Measurements from ENCODE around the gene DHX30.
A peak's percentile ranks its signal among the peaks of the same experiment; 100 is the strongest.

DHX30 gene

DNA sequence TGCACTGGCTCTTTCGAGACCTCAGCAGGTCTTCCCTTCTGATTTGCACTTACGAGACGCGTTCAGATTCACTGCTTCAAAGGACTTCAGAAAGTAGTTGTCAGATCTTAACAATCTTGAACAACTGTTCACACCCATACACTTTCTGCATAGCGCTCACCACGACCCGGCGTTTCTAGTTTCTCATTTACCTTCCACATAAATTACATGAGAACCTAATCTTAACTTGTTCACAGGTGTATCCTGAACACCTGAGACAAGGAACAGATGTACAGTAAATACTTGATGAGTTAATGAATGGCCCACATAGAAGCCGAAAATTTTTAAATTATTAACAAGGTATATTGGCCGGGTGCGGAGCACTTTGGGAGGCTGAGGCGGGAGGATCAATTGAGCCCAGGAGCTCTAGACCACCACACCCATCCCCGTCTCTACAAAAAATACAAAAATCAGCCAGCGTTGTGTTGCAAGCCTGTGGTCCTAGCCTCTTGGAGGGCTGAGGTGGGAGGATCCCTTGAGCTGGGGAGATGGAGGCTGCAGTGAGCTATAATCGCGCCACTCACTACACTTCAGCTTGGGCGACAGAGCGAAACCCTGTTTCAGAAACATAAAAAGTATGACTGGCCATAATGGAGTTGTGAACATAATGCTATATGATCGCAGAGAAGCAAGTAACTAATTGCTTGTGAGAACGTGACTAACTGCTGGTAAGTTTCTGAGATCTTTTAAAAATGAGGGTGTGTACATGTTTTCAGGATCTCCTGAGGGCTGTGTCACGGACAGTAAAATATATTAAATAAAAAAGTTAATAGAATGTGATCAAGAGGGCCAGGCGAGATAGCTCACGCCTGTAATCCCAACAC lies 20.3 kb upstream of the DHX30 start:
- Histone ChIP-seq H3K27ac (peak overlapping the region; percentile 88), H3K36me3 (no peaks in the 10 kb centered on the region), H3K9me3 (no peaks in the 10 kb centered on the region), H3K27me3 (no peaks in the 10 kb centered on the region), H3K4me1 (ENCODE audit: control insufficient read depth in 1 of 2, insufficient read depth in 1 of 2, low read depth in 1 of 2, low read length in 1 of 2) (peaks cover 27 to 30% of the 10 kb centered on the region in 2 experiments), H3K4me3 (ENCODE audit: low read depth in 1 of 2, low read length in 1 of 2) (peak overlapping the region; percentile 73 to 93)
- TF ChIP-seq, protein P1, sequence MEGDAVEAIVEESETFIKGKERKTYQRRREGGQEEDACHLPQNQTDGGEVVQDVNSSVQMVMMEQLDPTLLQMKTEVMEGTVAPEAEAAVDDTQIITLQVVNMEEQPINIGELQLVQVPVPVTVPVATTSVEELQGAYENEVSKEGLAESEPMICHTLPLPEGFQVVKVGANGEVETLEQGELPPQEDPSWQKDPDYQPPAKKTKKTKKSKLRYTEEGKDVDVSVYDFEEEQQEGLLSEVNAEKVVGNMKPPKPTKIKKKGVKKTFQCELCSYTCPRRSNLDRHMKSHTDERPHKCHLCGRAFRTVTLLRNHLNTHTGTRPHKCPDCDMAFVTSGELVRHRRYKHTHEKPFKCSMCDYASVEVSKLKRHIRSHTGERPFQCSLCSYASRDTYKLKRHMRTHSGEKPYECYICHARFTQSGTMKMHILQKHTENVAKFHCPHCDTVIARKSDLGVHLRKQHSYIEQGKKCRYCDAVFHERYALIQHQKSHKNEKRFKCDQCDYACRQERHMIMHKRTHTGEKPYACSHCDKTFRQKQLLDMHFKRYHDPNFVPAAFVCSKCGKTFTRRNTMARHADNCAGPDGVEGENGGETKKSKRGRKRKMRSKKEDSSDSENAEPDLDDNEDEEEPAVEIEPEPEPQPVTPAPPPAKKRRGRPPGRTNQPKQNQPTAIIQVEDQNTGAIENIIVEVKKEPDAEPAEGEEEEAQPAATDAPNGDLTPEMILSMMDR (IDR thresholded peaks at IDR 0.05), result no peak

DNA sequence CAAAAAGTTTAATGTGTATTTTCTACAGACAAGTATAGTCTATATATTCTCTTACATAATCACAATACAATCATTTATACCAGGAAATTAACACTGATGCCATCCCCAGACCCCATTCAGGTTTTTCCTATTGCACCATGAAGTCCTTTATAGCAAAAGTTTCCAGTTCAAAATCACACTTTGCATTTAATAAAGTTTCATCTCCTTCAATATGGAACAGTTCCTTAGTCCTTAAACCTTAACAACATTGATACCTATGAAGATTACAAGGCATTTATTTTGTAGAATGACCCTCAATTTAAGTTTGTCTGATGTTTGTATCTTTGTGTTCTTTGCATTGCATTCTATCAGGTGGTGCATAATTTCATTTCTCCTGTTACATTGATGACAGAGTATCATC lies 19.3 kb upstream of the DHX30 start:
- H3K36me3 ChIP-seq, result no peaks in the 10 kb centered on the region
- H3K9me3 ChIP-seq, result no peaks in the 10 kb centered on the region
- TF ChIP-seq, protein P1 (IDR thresholded peaks at IDR 0.05), result no peak
- no peaks in the 10 kb centered on the region for H3K27me3 ChIP-seq
- H3K4me3 ChIP-seq (ENCODE audit: low read depth in 1 of 2, low read length in 1 of 2), result no peak overlapping the region
- H3K4me1 ChIP-seq (ENCODE audit: control insufficient read depth in 1 of 2, insufficient read depth in 1 of 2, low read depth in 1 of 2, low read length in 1 of 2), result peaks cover 31 to 33% of the 10 kb centered on the region in 2 experiments
- H3K27ac ChIP-seq, result no peak overlapping the region

DNA sequence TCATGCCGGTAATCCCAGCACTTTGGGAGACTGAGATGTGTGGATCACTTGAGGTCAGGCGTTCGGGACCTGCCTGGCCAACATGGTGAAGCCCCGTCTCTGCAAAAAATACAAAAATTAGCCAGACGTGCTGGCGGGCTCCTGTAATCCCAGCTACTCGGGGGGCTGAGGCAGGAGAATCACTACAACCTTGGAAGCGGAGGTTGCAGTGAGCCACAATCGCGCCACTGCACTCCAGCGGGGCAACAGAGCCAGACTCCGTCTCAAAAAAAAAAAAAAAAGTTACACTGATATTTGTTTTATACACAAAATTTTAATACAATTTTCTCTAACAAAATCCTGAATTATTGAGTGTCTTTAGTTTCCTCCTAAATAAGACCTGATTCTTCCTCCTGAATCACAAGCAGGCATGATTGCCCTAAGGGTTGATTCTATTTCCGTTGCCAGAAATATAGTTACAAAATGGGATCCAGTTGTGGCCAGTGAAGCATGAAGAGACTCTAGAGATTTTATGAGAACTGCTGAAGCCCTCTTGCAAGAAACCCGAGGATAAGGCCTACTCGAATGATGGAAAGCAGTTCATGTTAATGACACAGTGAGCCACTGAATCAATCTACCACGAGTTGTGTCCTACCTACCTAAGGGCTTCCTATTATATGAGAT lies 11.6 kb upstream of the DHX30 start:
- Histone ChIP-seq H3K36me3 (no peaks in the 10 kb centered on the region), H3K27me3 (no peaks in the 10 kb centered on the region), H3K9me3 (no peaks in the 10 kb centered on the region), H3K4me1 (ENCODE audit: control insufficient read depth in 1 of 2, insufficient read depth in 1 of 2, low read depth in 1 of 2, low read length in 1 of 2) (peaks cover 4 to 6% of the 10 kb centered on the region in 2 experiments), H3K27ac (no peak overlapping the region), H3K4me3 (ENCODE audit: low read depth in 1 of 2, low read length in 1 of 2) (no peak overlapping the region)
- TF ChIP-seq, protein P1 (IDR thresholded peaks at IDR 0.05), result no peak

GRCh38 chr3:47792699-47793098 lies 10.2 kb upstream of the DHX30 start:
- Histone ChIP-seq H3K4me1 (ENCODE audit: control insufficient read depth in 1 of 2, insufficient read depth in 1 of 2, low read depth in 1 of 2, low read length in 1 of 2) (peaks cover 4 to 6% of the 10 kb centered on the region in 2 experiments), H3K4me3 (ENCODE audit: low read depth in 1 of 2, low read length in 1 of 2) (no peak overlapping the region), H3K27me3 (no peaks in the 10 kb centered on the region), H3K9me3 (no peaks in the 10 kb centered on the region), H3K27ac (no peak overlapping the region), H3K36me3 (no peaks in the 10 kb centered on the region)
- TF ChIP-seq, protein P1 (IDR thresholded peaks at IDR 0.05), result no peak

- Histone ChIP-seq H3K36me3 (no peaks in the 10 kb centered on the region), H3K27me3 (no peaks in the 10 kb centered on the region), H3K27ac (no peak overlapping the region), H3K9me3 (no peaks in the 10 kb centered on the region), H3K4me1 (ENCODE audit: control insufficient read depth in 1 of 2, insufficient read depth in 1 of 2, low read depth in 1 of 2, low read length in 1 of 2) (no peaks in the 10 kb centered on the region), H3K4me3 (ENCODE audit: low read depth in 1 of 2, low read length in 1 of 2) (no peak overlapping the region)
- TF ChIP-seq, protein P1 (IDR thresholded peaks at IDR 0.05), result no peak
Observed at GRCh38 chr3:47794544-47794943, 8.4 kb upstream of the DHX30 start.
